Thyroid gland (tissue), 4 donors: ENCODE data around the gene C11orf24. TPM values are rescaled to one million over a fixed set of nuclear protein-coding genes. Genes with fewer than 3 reads are reported as not detected.

Source experiments
- DNase-seq, 2 donors: peaks; one replicate each; pipeline ENCODE4 v3.0.0-alpha.2; 2019
- H3K27ac ChIP-seq, 3 donors: fragments of 200-600 bp; sonication (generic); 1 replicate in 2 of 3; 2 replicates in 1 of 3; pipeline ENCODE4 v1.5.1; 2016 to 2019; ENCODE audit warnings: mild to moderate bottlenecking in 1 of 3, moderate library complexity in 1 of 3
- H3K27me3 ChIP-seq: fragments of 200-600 bp; sonication (generic); one replicate; pipeline ENCODE4 v1.5.1; 2019
- H3K36me3 ChIP-seq, 2 donors: fragments of 200-600 bp; sonication (generic); one replicate each; pipeline ENCODE4 v1.5.1; 2016 to 2019
- H3K4me1 ChIP-seq, 2 donors: fragments of 200-600 bp; sonication (generic); one replicate each; pipeline ENCODE4 v1.5.1; 2017 to 2019
- H3K4me3 ChIP-seq, 3 donors: fragments of 200-600 bp; sonication (generic); replicated peaks in 1 of 3; 1 replicate in 2 of 3; 2 replicates in 1 of 3; pipeline ENCODE4 v1.5.1; 2016; ENCODE audit warnings: mild to moderate bottlenecking in 1 of 3
- H3K9me3 ChIP-seq: fragments of 200-600 bp; sonication (generic); one replicate; pipeline ENCODE4 v1.5.1; 2017
- CTCF ChIP-seq, 6 experiments: fragments of 200-600 bp in 3 of 6; fragments of 450-650 bp in 3 of 6; sonication (generic) in 3 of 6; IDR thresholded peaks; one replicate each; pipeline ENCODE4 v1.5.1; 2016 to 2019; ENCODE audit warnings: antibody characterized with exemption in 6 of 6, mild to moderate bottlenecking in 2 of 6, inconsistent platforms in 1 of 6, moderate library complexity in 1 of 6
- POLR2A ChIP-seq, 2 donors: fragments of 450-650 bp; IDR thresholded peaks; one replicate each; pipeline ENCODE4 v1.6.1; 2017; ENCODE audit warnings: antibody characterized with exemption in 2 of 2, mild to moderate bottlenecking in 2 of 2, moderate library complexity in 1 of 2
- WGBS, 2 donors: methylation state at CpG; one replicate each; pipeline ENCODE4 v1.1.5; 2017; 5-methylcytosine and 5-hydroxymethylcytosine counted together
- intact Hi-C: fragments of 100-400 bp; cut with DNase I; formaldehyde crosslinking; loops from one replicate; pipeline ENCODE4 v1.15.1; 2023
- total RNA-seq, 4 donors: library from RNA; depleted of rRNA; stranded (reverse); fragments of >200 nt; gene quantifications; one replicate each; pipeline ENCODE4 v1.2.3, GENCODE V29; 2016

The C11orf24 gene
- total RNA-seq, 4 donors from 2014 or later = 12.4 to 28.3 (median 24.4) TPM

DNA sequence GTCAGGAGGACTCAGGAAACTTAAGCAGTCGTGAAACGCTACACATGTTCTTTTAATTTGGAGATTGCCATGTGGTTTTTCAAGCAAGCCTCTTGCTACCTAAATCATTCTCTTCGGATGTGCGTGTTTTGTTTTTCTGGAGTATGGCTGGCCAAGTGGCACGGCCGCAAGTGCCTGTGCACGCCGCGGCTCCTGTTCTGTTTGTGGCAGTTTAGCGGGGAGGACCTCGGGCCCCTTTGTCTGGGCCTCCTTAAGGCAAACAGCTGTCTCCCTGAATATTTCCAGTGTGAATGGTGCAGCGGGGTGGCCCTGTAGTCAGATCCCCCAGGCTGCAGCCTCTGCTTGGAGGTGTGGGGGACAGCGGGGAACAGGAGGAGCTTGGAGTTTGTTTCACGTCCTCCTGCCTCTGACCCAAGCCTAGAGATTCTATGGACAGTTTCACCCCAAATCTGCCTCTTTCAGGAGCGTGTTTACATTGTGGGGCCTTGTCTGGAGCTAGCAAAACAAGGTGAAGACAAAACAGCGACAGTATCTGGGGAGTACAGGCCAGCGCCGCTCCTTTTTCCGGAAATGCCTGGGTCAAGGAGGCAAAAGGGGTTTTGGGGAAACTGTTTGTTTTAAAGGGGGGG lies 41.9 kb upstream of the C11orf24 start:
- intact Hi-C loops = loop anchor here (5.0 kb wide), 1 partner anchor 69 kb away; no protein-coding TSS in a partner anchor
- H3K36me3 ChIP-seq = no peaks in the 10 kb centered on the region
- TF ChIP-seq CTCF (IDR thresholded peaks at IDR 0.05) (no peak), POLR2A (IDR thresholded peaks at IDR 0.05) (no peak)
- 12 to 13% methylated on average over 19 of the region's 19 CpGs for WGBS, 2 donors
- no peaks in the 10 kb centered on the region for H3K27me3 ChIP-seq
- H3K27ac ChIP-seq = peak overlapping the region; percentile 76 to 92 (median 82)
- peaks cover 42% of the 10 kb centered on the region in 2 donors for H3K4me1 ChIP-seq
- no peak for DNase-seq
- H3K4me3 ChIP-seq = peak overlapping the region; percentile 47 to 76 (median 65)
- H3K9me3 ChIP-seq = no peaks in the 10 kb centered on the region

DNA sequence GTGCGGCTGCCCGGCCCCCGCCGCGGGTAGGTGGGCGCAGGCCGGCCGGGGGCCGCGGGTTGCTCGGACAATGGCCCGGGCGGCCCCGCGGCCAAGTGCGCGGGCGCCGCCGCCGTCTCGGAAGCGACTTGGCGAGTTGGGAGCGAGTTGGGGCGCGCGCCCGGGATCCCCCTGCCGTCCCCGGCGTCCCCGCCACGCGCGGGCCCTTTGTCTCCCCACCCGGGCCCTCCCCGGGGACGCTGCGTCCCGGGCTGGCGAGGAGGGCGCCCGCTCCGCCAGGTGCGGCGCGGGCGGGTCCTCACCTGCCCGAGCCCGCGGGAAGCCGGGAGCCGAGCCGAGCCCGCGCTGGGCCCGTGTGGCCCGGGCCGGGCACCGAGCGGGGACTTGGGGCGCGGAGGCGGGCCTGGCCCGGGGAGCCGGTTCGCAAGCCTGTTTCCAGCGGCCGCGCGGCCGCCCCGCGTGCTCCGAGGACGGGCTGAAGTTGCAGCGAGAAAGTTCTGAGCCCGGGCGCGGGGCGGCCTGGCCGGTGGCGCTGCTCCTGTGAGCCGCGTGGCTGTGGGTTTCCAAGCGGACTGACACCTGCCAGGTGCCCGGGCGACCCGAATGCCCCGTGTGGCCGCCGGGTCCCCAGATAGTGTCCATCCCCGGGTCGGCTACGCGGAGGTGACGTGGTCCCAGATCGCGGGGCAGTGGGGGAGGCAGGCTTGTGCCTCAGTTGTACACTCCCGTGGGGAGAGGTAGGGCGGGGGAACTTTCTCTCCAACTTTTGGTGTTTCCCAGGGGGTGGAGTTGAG lies 41.2 kb upstream of the C11orf24 start:
- H3K9me3 ChIP-seq = no peaks in the 10 kb centered on the region
- H3K36me3 ChIP-seq = no peaks in the 10 kb centered on the region
- TF ChIP-seq CTCF (IDR thresholded peaks at IDR 0.05) = no peak
- no peak for TF ChIP-seq POLR2A (IDR thresholded peaks at IDR 0.05)
- peak overlapping the region; percentile 47 to 76 (median 65) for H3K4me3 ChIP-seq
- no peaks in the 10 kb centered on the region for H3K27me3 ChIP-seq
- peaks cover 42% of the 10 kb centered on the region in 2 donors for H3K4me1 ChIP-seq
- H3K27ac ChIP-seq = peak overlapping the region; percentile 76 to 92 (median 82)
- DNase-seq = peak; percentile 30 to 31
- 0 to 2% methylated on average over 4 to 8 of the region's 102 CpGs for WGBS, 2 donors
- intact Hi-C loops = loop anchor here (5.0 kb wide), 1 partner anchor 69 kb away; no protein-coding TSS in a partner anchor

DNA sequence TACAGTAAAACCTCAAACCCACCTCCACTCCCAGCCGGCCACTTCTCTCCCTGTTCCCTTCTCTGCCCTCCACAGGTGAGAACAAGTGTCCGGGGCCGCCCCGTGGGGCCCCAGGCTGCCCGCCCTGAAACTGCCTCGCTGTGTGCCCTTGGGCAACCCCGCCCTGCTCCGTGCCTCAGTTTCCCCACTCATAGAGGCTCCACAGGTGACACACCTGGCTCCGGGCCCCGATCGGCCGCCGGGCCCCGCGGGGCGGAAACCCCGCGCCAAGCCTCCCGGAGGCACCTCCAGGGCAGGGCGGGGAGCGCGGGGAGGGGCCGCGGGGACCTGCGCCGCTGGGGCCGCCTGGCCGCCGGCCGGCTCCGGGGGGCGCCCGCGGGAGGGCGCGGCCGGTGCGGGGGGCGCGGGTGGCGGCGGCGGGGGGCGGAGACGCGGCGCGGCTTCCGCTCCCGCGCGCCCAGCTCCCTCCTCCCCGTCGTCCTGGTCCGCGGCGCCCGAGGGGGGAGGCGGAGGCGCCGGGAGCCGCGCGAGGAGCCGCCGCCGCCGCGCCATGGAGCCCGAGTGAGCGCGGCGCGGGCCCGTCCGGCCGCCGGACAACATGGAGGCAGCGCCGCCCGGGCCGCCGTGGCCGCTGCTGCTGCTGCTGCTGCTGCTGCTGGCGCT lies 40.5 kb upstream of the C11orf24 start, which contains the start of gene LRP5:
Gene LRP5 (plus strand): TSS at position 475 of the 663 bp plus-strand sequence. CDS start 124 bp downstream, at position 599.
- TF ChIP-seq CTCF (IDR thresholded peaks at IDR 0.05) (no peak), POLR2A (IDR thresholded peaks at IDR 0.05) (peak in 1 of 2 donors; percentile 62)
- Histone ChIP-seq H3K27ac (peak within 1 kb of the TSS; percentile 79 to 92 (median 82)), H3K36me3 (no peaks in the 10 kb centered on the region), H3K27me3 (no peaks in the 10 kb centered on the region), H3K9me3 (no peaks in the 10 kb centered on the region), H3K4me3 (peak within 1 kb of the TSS; percentile 47 to 76 (median 65)), H3K4me1 (peaks cover 37 to 39% of the 10 kb centered on the region in 2 donors)
- intact Hi-C loops = loop anchor here (5.0 kb wide), 1 partner anchor 70 kb away; no protein-coding TSS in a partner anchor
- WGBS, 2 donors = 19 to 33% methylated on average over 6 to 8 of the region's 85 CpGs
- peak; percentile 43 to 53 for DNase-seq

DNA sequence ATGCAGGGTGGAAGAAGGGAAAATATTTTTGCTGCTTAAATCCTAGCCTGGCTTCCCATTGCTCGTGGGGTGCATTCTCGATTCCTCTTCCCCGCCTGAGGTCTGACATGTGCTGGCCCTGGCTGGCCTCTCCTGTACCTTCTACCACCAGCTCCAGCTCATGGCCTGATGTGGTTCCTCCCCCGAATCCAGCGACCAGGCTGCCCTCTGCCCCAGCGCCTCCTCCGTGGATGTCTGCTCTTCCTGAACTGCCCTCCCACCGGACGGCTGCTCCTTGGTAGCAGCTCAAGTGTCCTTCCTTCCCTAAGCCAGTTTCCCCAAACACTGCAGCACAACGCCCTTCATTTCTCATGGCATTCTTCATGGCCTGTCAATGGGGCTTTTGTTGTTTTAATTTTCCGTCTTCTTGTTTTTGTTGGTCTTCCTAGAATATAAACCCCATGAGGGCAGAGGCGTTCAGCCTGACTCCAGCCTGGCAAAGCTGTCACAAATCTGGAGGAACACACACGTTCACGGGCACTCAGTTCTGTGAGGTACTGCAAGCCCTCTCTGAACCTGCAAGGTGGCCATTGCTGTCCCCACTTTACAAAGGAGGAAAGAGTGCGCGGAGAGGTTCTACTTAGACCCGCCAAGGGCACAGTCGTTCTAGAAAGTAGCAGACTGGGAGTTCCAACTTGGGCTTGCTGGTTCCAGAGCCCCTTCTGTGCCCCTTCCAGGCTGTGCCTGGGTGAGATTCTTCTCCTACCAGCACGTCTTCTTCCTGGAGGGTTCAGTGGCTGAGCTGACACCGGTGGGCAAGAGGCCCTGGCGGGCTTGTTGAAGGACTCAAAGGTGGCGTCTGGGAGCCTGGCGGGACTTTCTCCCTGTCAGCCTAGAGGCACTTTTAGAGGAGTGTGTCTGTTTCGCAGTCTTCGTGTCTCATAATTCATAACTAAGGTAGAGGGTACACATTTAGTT lies 39.7 kb upstream of the C11orf24 start:
- TF ChIP-seq POLR2A (IDR thresholded peaks at IDR 0.05) (no peak), CTCF (IDR thresholded peaks at IDR 0.05) (no peak)
- 75 to 84% methylated on average over 24 to 25 of the region's 25 CpGs for whole genome bisulfite sequencing, 2 donors
- intact Hi-C loops = loop anchor here (5.0 kb wide), 1 partner anchor 71 kb away; no protein-coding TSS in a partner anchor
- Histone ChIP-seq H3K36me3 (no peaks in the 10 kb centered on the region), H3K27ac (peak overlapping the region in 2 of 3 donors; percentile 78 to 79), H3K9me3 (no peaks in the 10 kb centered on the region), H3K4me1 (peaks cover 29 to 31% of the 10 kb centered on the region in 2 donors), H3K27me3 (no peaks in the 10 kb centered on the region), H3K4me3 (no peak overlapping the region)
- DNase-seq = peak; percentile 50 to 55
